ENCODE data around the gene PPARGC1A.

The PPARGC1A gene

DNA sequence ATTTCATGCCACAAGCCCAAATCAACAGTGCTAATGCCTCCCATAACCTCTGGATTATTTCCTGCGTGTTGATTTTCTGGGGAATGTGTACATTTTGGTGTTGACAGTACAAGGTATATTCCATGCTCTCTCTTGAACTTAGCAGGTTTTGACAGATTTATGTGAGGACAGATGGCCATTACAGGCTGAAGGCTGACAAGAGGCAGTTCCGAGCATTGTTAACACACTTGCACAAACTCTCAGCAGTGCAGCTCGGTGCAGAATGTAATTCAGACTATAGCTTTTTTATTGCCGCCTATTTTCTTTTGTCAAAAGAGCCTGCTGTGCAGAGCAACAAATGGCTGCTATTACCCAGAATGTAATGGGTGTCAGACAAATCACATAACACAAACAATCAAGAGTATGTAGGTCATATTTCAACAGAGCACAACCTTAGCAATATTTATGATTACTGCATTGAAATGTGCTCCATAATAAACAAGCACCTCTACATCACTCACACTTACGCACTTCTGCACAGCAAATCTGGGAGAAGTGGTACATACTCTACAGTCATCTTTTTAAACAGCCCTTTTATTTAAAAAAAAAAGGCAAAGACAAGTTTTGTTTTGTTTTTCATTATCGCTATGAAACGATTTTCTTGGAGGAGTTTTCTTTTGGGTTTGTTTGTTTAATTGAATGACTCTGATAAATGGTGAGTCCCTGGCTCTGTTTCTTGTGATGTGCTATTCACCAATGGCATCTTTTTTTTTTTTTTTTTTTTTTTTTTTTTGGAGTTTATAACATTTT lies 71.6 kb downstream of the PPARGC1A start:
- Mint-ChIP-seq H3K36me3 (ENCODE audit: low read depth) (no peaks in the 10 kb centered on the region), H3K4me1 (ENCODE audit: low read depth) (no peaks in the 10 kb centered on the region), H3K27me3 (ENCODE audit: low read depth) (no peaks in the 10 kb centered on the region), H3K4me3 (no peak overlapping the region), H3K27ac (no peak overlapping the region), H3K9me3 (no peaks in the 10 kb centered on the region)

GRCh38 chr4:23814996-23815660 lies 74.7 kb downstream of the PPARGC1A start:
- H3K4me3 Mint-ChIP-seq = no peak overlapping the region
- H3K27me3 Mint-ChIP-seq (ENCODE audit: low read depth) = no peaks in the 10 kb centered on the region
- no peak overlapping the region for H3K27ac Mint-ChIP-seq
- H3K4me1 Mint-ChIP-seq (ENCODE audit: low read depth) = no peaks in the 10 kb centered on the region
- no peaks in the 10 kb centered on the region for H3K36me3 Mint-ChIP-seq (ENCODE audit: low read depth)
- H3K9me3 Mint-ChIP-seq = peaks cover 4% of the 10 kb centered on the region

GRCh38 chr4:23814587-23814986 lies 75.3 kb downstream of the PPARGC1A start:
- Mint-ChIP-seq H3K27ac (no peak overlapping the region), H3K4me3 (no peak overlapping the region)

GRCh38 chr4:23811161-23811560 lies 78.7 kb downstream of the PPARGC1A start:
- Mint-ChIP-seq H3K4me1 (ENCODE audit: low read depth) (no peaks in the 10 kb centered on the region), H3K36me3 (ENCODE audit: low read depth) (no peaks in the 10 kb centered on the region), H3K27me3 (ENCODE audit: low read depth) (no peaks in the 10 kb centered on the region), H3K27ac (no peak overlapping the region), H3K4me3 (no peak overlapping the region), H3K9me3 (peaks cover 4% of the 10 kb centered on the region)

More at GRCh38 chr4:23814587-23814986, 75.3 kb downstream of the PPARGC1A start:
- H3K36me3 Mint-ChIP-seq (ENCODE audit: low read depth) = no peaks in the 10 kb centered on the region
- no peaks in the 10 kb centered on the region for H3K27me3 Mint-ChIP-seq (ENCODE audit: low read depth)
- H3K9me3 Mint-ChIP-seq = peaks cover 4% of the 10 kb centered on the region
- H3K4me1 Mint-ChIP-seq (ENCODE audit: low read depth) = no peaks in the 10 kb centered on the region

- Mint-ChIP-seq H3K4me3 (no peak overlapping the region), H3K27ac (no peak overlapping the region), H3K4me1 (ENCODE audit: low read depth) (no peaks in the 10 kb centered on the region), H3K27me3 (ENCODE audit: low read depth) (no peaks in the 10 kb centered on the region), H3K9me3 (no peaks in the 10 kb centered on the region), H3K36me3 (ENCODE audit: low read depth) (no peaks in the 10 kb centered on the region)
These were observed 84.4 kb downstream of the PPARGC1A start for GRCh38 chr4:23805450-23805851.

GRCh38 chr4:23789762-23790161 lies 100.1 kb downstream of the PPARGC1A start:
- Mint-ChIP-seq H3K4me3 (no peak overlapping the region), H3K27ac (no peak overlapping the region), H3K4me1 (ENCODE audit: low read depth) (no peaks in the 10 kb centered on the region), H3K9me3 (no peaks in the 10 kb centered on the region), H3K27me3 (ENCODE audit: low read depth) (no peaks in the 10 kb centered on the region), H3K36me3 (ENCODE audit: low read depth) (no peaks in the 10 kb centered on the region)

DNA sequence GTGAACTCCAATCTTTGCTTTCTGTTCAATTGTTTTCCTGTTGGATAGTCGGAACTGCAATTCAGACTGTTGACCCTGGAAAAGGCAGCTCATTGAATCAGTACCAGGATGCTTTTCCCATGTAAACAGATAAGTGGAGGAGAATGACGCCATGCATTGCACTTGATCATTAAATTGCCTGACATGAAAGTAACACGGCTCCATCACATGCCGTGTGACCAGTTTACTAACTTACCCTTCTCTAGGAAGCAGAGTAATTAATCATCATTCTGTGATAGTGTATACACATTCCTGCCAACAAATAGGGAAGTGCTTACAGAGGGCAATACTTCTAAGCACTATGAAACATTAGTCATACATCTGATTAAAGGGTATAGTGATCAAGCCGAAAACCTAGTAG lies 101.4 kb downstream of the PPARGC1A start:
- H3K9me3 Mint-ChIP-seq = peaks cover under 1% of the 10 kb centered on the region
- H3K4me1 Mint-ChIP-seq (ENCODE audit: low read depth) = no peaks in the 10 kb centered on the region
- H3K27me3 Mint-ChIP-seq (ENCODE audit: low read depth) = no peaks in the 10 kb centered on the region
- H3K27ac Mint-ChIP-seq = no peak overlapping the region
- no peaks in the 10 kb centered on the region for H3K36me3 Mint-ChIP-seq (ENCODE audit: low read depth)
- no peak overlapping the region for H3K4me3 Mint-ChIP-seq

- no peak overlapping the region for H3K27ac Mint-ChIP-seq
- H3K4me3 Mint-ChIP-seq = no peak overlapping the region
- no peaks in the 10 kb centered on the region for H3K27me3 Mint-ChIP-seq (ENCODE audit: low read depth)
- H3K9me3 Mint-ChIP-seq = peaks cover 4% of the 10 kb centered on the region
- H3K4me1 Mint-ChIP-seq (ENCODE audit: low read depth) = no peaks in the 10 kb centered on the region
- no peaks in the 10 kb centered on the region for H3K36me3 Mint-ChIP-seq (ENCODE audit: low read depth)
These were observed 101.8 kb downstream of the PPARGC1A start for GRCh38 chr4:23788027-23788426.

GRCh38 chr4:23782778-23783437 lies 106.9 kb downstream of the PPARGC1A start:
- peaks cover 12% of the 10 kb centered on the region for H3K9me3 Mint-ChIP-seq
- H3K27ac Mint-ChIP-seq = no peak overlapping the region
- H3K27me3 Mint-ChIP-seq (ENCODE audit: low read depth) = no peaks in the 10 kb centered on the region
- no peaks in the 10 kb centered on the region for H3K4me1 Mint-ChIP-seq (ENCODE audit: low read depth)
- H3K36me3 Mint-ChIP-seq (ENCODE audit: low read depth) = no peaks in the 10 kb centered on the region
- no peak overlapping the region for H3K4me3 Mint-ChIP-seq

- peaks cover 12% of the 10 kb centered on the region for H3K9me3 Mint-ChIP-seq
These were observed 110.0 kb downstream of the PPARGC1A start for GRCh38 chr4:23779839-23780238.

GRCh38 chr4:23779422-23779821 lies 110.4 kb downstream of the PPARGC1A start:
- H3K27me3 Mint-ChIP-seq (ENCODE audit: low read depth) = no peaks in the 10 kb centered on the region
- no peaks in the 10 kb centered on the region for H3K4me1 Mint-ChIP-seq (ENCODE audit: low read depth)
- H3K9me3 Mint-ChIP-seq = peaks cover 12% of the 10 kb centered on the region
- no peaks in the 10 kb centered on the region for H3K36me3 Mint-ChIP-seq (ENCODE audit: low read depth)
- no peak overlapping the region for H3K27ac Mint-ChIP-seq
- H3K4me3 Mint-ChIP-seq = no peak overlapping the region

More at GRCh38 chr4:23779839-23780238, 110.0 kb downstream of the PPARGC1A start:
- Mint-ChIP-seq H3K36me3 (ENCODE audit: low read depth) (no peaks in the 10 kb centered on the region), H3K4me3 (no peak overlapping the region), H3K27me3 (ENCODE audit: low read depth) (no peaks in the 10 kb centered on the region), H3K27ac (no peak overlapping the region), H3K4me1 (ENCODE audit: low read depth) (no peaks in the 10 kb centered on the region)

GRCh38 chr4:23775694-23776093 lies 114.2 kb downstream of the PPARGC1A start:
- Mint-ChIP-seq H3K4me1 (ENCODE audit: low read depth) (no peaks in the 10 kb centered on the region), H3K4me3 (no peak overlapping the region), H3K36me3 (ENCODE audit: low read depth) (no peaks in the 10 kb centered on the region), H3K27me3 (ENCODE audit: low read depth) (no peaks in the 10 kb centered on the region), H3K27ac (no peak overlapping the region), H3K9me3 (peaks cover 3% of the 10 kb centered on the region)

GRCh38 chr4:23774909-23775308 lies 114.9 kb downstream of the PPARGC1A start:
- Mint-ChIP-seq H3K4me3 (no peak overlapping the region), H3K36me3 (ENCODE audit: low read depth) (no peaks in the 10 kb centered on the region), H3K27me3 (ENCODE audit: low read depth) (no peaks in the 10 kb centered on the region), H3K4me1 (ENCODE audit: low read depth) (no peaks in the 10 kb centered on the region), H3K9me3 (peaks cover 2% of the 10 kb centered on the region), H3K27ac (no peak overlapping the region)

DNA sequence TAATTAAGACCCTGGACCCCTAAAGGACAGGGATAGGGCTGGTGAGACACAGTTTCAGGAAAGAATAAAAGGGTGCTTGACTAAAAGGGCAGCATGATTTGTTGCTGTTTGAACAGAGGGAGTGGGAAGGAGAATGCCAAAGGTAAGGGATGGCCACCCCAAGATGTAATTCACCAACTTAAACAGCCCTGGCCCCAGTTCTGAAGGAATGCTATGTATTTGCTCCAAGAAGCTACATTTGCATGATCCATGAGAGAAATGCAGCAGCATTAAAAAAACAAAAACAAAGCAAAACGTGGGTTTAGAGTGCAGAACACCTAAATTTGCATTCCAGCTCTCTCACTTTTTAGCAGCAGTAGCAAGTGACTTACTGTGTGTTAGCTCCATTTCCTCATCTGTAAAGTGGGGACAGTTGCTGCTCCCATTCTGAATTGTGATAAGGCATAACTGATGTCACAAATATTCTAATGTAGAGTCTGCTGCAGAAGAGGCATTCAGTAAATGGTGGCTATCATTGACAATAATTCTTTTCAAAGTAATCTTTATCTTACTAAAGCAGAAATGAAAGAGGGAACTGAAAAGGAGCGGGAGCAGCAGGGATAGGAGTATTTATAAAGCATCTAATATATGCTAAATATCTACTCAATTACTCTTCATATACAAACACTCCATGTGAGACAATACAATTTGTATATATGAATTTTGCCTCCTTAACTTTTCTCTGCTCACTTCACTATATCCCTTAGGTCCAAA lies 115.8 kb downstream of the PPARGC1A start:
- H3K4me1 Mint-ChIP-seq (ENCODE audit: low read depth) = no peaks in the 10 kb centered on the region
- H3K4me3 Mint-ChIP-seq = no peak overlapping the region
- no peaks in the 10 kb centered on the region for H3K27me3 Mint-ChIP-seq (ENCODE audit: low read depth)
- no peaks in the 10 kb centered on the region for H3K36me3 Mint-ChIP-seq (ENCODE audit: low read depth)
- no peak overlapping the region for H3K27ac Mint-ChIP-seq
- no peaks in the 10 kb centered on the region for H3K9me3 Mint-ChIP-seq
